HEK293 (cell line): ENCODE results near the gene PER1.

Source experiments
- CTCF ChIA-PET: fragments of 350-600 bp; formaldehyde crosslinking; extraction: SDS; loops from one replicate; lab custom pipeline; 2021; ENCODE audit warnings: antibody characterized with exemption; lab: Yijun Ruan, JAX
- POLR2A ChIA-PET: fragments of 300-600 bp; formaldehyde crosslinking; extraction: SDS; loops from one replicate; lab custom pipeline; 2020; ENCODE audit warnings: antibody characterized with exemption, inconsistent platforms; lab: Yijun Ruan, JAX
- H3K27ac ChIP-seq: fragments of 200-500 bp; sonication (Bioruptor generic); 2 replicates; pipeline ENCODE4 v1.5.1; 2014; ENCODE audit warnings: low read depth, low read length, control low read depth, inconsistent platforms; ENCODE audit errors: extremely low read depth
- H3K36me3 ChIP-seq, 2 experiments: fragments of 200-500 bp in 1 of 2; sonication (Bioruptor generic) in 1 of 2; 1 replicate in 1 of 2; 2 replicates in 1 of 2; pipeline ENCODE4 v1.5.1; 2014 to 2017; ENCODE audit warnings: inconsistent platforms in 2 of 2, low read length in 2 of 2; ENCODE audit not compliant: control insufficient read depth in 2 of 2, insufficient read depth in 1 of 2
- H3K4me1 ChIP-seq: fragments of 200-500 bp; sonication (Bioruptor generic); 2 replicates; pipeline ENCODE4 v1.5.1; 2014; ENCODE audit warnings: mild to moderate bottlenecking, low read length, inconsistent platforms; ENCODE audit not compliant: control insufficient read depth, insufficient read depth
- H3K4me3 ChIP-seq: 2 replicates; pipeline ENCODE4 v1.5.1; 2011; ENCODE audit warnings: low read depth, mild to moderate bottlenecking, control low read depth, low read length, moderate library complexity
- H3K9me3 ChIP-seq: fragments of 200-500 bp; sonication (Bioruptor generic); 2 replicates; pipeline ENCODE4 v1.5.1; 2014; ENCODE audit warnings: low read depth, low read length, inconsistent platforms; ENCODE audit not compliant: control insufficient read depth, insufficient read depth
- SP7 ChIP-seq: fragments of 450-650 bp; formaldehyde crosslinking; IDR thresholded peaks from 2 replicates; pipeline ENCODE4 v1.5.1; 2016; ENCODE audit warnings: missing biosample characterization, missing genetic modification characterization
- ZBTB17 ChIP-seq: fragments of 450-650 bp; formaldehyde crosslinking; IDR thresholded peaks from 2 replicates; pipeline ENCODE4 v1.5.1; 2016; ENCODE audit warnings: missing biosample characterization, missing genetic modification characterization
- ZFP41 ChIP-seq: fragments of 450-650 bp; formaldehyde crosslinking; IDR thresholded peaks from 2 replicates; pipeline ENCODE4 v1.5.1; 2016; ENCODE audit warnings: missing biosample characterization, missing genetic modification characterization, borderline replicate concordance
- ZNF140 ChIP-seq: fragments of 450-650 bp; formaldehyde crosslinking; IDR thresholded peaks from 2 replicates; pipeline ENCODE4 v1.5.1; 2016; ENCODE audit warnings: missing biosample characterization, missing genetic modification characterization
- ZNF16 ChIP-seq: fragments of 450-650 bp; formaldehyde crosslinking; IDR thresholded peaks from 2 replicates; pipeline ENCODE4 v1.5.1; 2016; ENCODE audit warnings: low read depth, missing biosample characterization, missing genetic modification characterization
- ZNF184 ChIP-seq: fragments of 450-650 bp; IDR thresholded peaks from 2 replicates; pipeline ENCODE4 v1.5.1; 2018; ENCODE audit warnings: missing biosample characterization, mild to moderate bottlenecking, missing genetic modification characterization
- ZNF19 ChIP-seq: fragments of 450-650 bp; formaldehyde crosslinking; IDR thresholded peaks from 2 replicates; pipeline ENCODE4; 2016; ENCODE audit warnings: missing biosample characterization, missing genetic modification characterization, low read depth
- ZNF214 ChIP-seq: fragments of 450-650 bp; formaldehyde crosslinking; IDR thresholded peaks from 2 replicates; pipeline ENCODE4 v1.5.1; 2017; ENCODE audit warnings: missing biosample characterization, mild to moderate bottlenecking, missing genetic modification characterization, borderline replicate concordance
- ZNF221 ChIP-seq: fragments of 450-650 bp; formaldehyde crosslinking; IDR thresholded peaks from 2 replicates; pipeline ENCODE4 v1.5.1; 2017; ENCODE audit warnings: missing biosample characterization, missing genetic modification characterization, borderline replicate concordance
- ZNF335 ChIP-seq: fragments of 450-650 bp; formaldehyde crosslinking; conservative IDR thresholded peaks from 2 replicates; pipeline ENCODE4 v1.5.1; 2016; ENCODE audit warnings: missing biosample characterization, missing genetic modification characterization
- ZNF354C ChIP-seq: fragments of 450-650 bp; formaldehyde crosslinking; IDR thresholded peaks from 2 replicates; pipeline ENCODE4 v1.5.1; 2016; ENCODE audit warnings: missing biosample characterization, missing genetic modification characterization, low read depth, borderline replicate concordance
- ZNF394 ChIP-seq: fragments of 450-650 bp; formaldehyde crosslinking; IDR thresholded peaks from 2 replicates; pipeline ENCODE4 v1.5.1; 2016; ENCODE audit warnings: missing biosample characterization, missing genetic modification characterization, mild to moderate bottlenecking, moderate library complexity, borderline replicate concordance
- ZNF510 ChIP-seq: fragments of 450-650 bp; formaldehyde crosslinking; IDR thresholded peaks from 2 replicates; pipeline ENCODE4 v1.5.1; 2018; ENCODE audit warnings: mild to moderate bottlenecking, missing genetic modification characterization, missing biosample characterization; ENCODE audit not compliant: insufficient replicate concordance
- ZNF549 ChIP-seq: fragments of 450-650 bp; IDR thresholded peaks from 2 replicates; pipeline ENCODE4 v1.5.1; 2018; ENCODE audit warnings: missing biosample characterization, missing genetic modification characterization, mild to moderate bottlenecking, inconsistent platforms, moderate library complexity
- ZNF555 ChIP-seq: fragments of 450-650 bp; formaldehyde crosslinking; conservative IDR thresholded peaks from 2 replicates; pipeline ENCODE4 v1.5.1; 2017; ENCODE audit warnings: missing biosample characterization, mild to moderate bottlenecking, missing genetic modification characterization, inconsistent platforms
- ZNF585B ChIP-seq: fragments of 450-650 bp; formaldehyde crosslinking; IDR thresholded peaks from 2 replicates; pipeline ENCODE4 v1.5.1; 2016; ENCODE audit warnings: missing biosample characterization, missing genetic modification characterization
- ZNF610 ChIP-seq: fragments of 450-650 bp; formaldehyde crosslinking; IDR thresholded peaks from 2 replicates; pipeline ENCODE4 v1.5.1; 2016; ENCODE audit warnings: missing biosample characterization, missing genetic modification characterization, borderline replicate concordance
- ZNF623 ChIP-seq: fragments of 450-650 bp; formaldehyde crosslinking; IDR thresholded peaks from 2 replicates; pipeline ENCODE4 v1.5.1; 2016; ENCODE audit warnings: missing biosample characterization, missing genetic modification characterization
- ZNF837 ChIP-seq: fragments of 450-650 bp; formaldehyde crosslinking; IDR thresholded peaks from 2 replicates; pipeline ENCODE4 v1.5.1; 2016; ENCODE audit warnings: missing biosample characterization, missing genetic modification characterization
- ZSCAN16 ChIP-seq: fragments of 450-650 bp; formaldehyde crosslinking; IDR thresholded peaks from 2 replicates; pipeline ENCODE4 v1.5.1; 2016; ENCODE audit warnings: missing biosample characterization, missing genetic modification characterization
- ZSCAN5A ChIP-seq: fragments of 450-650 bp; formaldehyde crosslinking; IDR thresholded peaks from 2 replicates; pipeline ENCODE4 v1.5.1; 2016; ENCODE audit warnings: missing biosample characterization, missing genetic modification characterization

The PER1 gene

DNA sequence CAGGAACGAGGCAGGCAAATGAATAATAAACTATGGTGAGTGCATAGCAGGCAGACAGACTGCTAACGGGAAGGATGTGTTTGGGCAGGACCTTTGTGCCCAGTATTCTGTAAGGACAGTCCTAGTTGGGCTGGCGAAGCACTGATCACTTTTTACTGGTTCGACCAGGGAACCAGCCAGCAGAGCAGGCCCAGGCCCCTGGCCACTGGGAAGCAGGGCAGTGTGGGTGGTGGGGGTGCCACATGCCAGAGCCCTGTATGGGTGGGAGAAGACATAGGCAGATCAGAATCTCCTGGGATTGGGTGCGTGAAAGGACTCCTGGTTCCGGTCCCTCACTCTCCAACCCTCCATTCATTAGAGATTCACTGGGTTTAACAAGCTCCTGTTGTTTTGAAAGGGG is 14.5 kb upstream of the PER1 start:
- no peak overlapping the region for H3K4me3 ChIP-seq
- POLR2A ChIA-PET, result interaction anchor here (1.1 kb wide), 1 partner anchor 10 kb away, joined by 3 read pairs; no protein-coding TSS in a partner anchor
- no peak overlapping the region for H3K27ac ChIP-seq
- TF ChIP-seq ZSCAN16 (tag by site-specific recombination) (no peak), ZNF555 (no peak), ZBTB17 (no peak), ZNF184 (no peak), ZNF394 (tag by site-specific recombination) (no peak), ZNF510 (tag by site-specific recombination) (no peak), SP7 (tag by site-specific recombination) (no peak), ZNF585B (tag by site-specific recombination) (no peak), ZNF221 (tag by site-specific recombination) (no peak), ZFP41 (tag by site-specific recombination) (no peak), ZNF354C (tag by site-specific recombination) (no peak), ZNF214 (no peak), ZNF623 (tag by site-specific recombination) (no peak), ZNF549 (tag by site-specific recombination) (no peak)
- TF ChIP-seq, all 188 proteins: peak for 0
- peaks cover 0 to 3% of the 10 kb centered on the region in 2 experiments; a peak in 2 of 3 replicates for H3K36me3 ChIP-seq
- CTCF ChIA-PET, result interaction anchor here (0.6 to 1.3 kb wide), 4 partner anchors 8 to 1706 kb away, joined by 3 to 5 read pairs (median 4); no protein-coding TSS in a partner anchor
- H3K4me1 ChIP-seq, result peaks cover 18% of the 10 kb centered on the region
- H3K9me3 ChIP-seq, result no peaks in the 10 kb centered on the region

DNA sequence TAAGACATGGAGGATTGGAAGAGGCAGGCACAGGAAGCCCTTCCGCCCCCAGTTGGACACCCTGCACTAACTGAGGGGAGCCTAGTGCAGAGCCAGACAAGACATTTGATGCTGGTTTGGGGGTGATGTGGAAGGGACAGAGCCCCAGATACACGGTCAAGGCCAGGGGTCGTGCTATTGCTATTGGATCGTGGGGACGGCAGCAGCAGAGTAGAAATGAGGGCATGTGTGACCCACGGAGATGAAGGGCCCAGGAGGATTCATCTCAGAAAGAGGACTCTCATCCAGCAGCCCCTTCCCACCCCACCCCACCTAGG is 12.6 kb upstream of the PER1 start:
- Histone ChIP-seq H3K4me1 (peaks cover 24% of the 10 kb centered on the region), H3K4me3 (no peak overlapping the region), H3K27ac (peak overlapping the region; percentile 96; the same call in 1 of the 2 replicates), H3K36me3 (peaks cover 10 to 22% of the 10 kb centered on the region in 2 experiments; a peak in 2 of 3 replicates), H3K9me3 (no peaks in the 10 kb centered on the region)
- POLR2A ChIA-PET, result interaction anchor here (0.7 to 1.8 kb wide), 5 partner anchors 9 to 212 kb away, joined by 3 to 25 read pairs (median 3); partner anchors contain the start of genes AURKB, HES7 and KRABD2
- TF ChIP-seq ZNF335 (peak; percentile 77), ZNF585B (tag by site-specific recombination) (no peak), ZNF610 (tag by site-specific recombination) (no peak), ZNF140 (no peak), ZNF19 (tag by site-specific recombination) (no peak), ZNF16 (tag by site-specific recombination) (no peak), ZSCAN5A (no peak), ZNF837 (tag by site-specific recombination) (no peak)
- CTCF ChIA-PET, result interaction anchor here (0.6 kb wide), 1 partner anchor 19 kb away, joined by 3 read pairs; no protein-coding TSS in a partner anchor
